ENCODE data around the gene C12orf75.

C12orf75 gene

DNA sequence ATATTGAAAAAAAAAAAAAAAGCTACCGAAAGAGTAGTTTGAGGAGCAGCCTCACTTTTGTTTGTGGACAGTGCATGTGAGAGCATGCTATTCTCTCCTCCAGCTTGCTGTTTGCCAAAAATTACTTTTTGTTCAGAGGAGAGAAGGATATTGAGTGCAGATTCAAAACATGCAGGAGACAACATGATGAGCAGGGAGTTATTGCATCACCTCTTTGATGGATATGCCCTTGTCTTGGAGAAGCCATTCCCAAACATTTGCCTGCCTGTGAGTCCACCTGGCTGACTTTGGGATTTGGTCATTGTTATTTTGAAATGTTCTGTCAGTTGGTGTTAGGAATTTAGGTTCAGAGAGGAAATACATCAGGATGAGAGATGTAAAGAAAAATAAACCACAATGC, 2.4 kb downstream of the C12orf75 start:
- no peak for TF ChIP-seq CTCF (IDR thresholded peaks at IDR 0.05; ENCODE audit: control insufficient read depth, extremely low read depth, insufficient read depth)
- H3K4me3 ChIP-seq (ENCODE audit: low read depth, low read length), result no peak overlapping the region
- no peak for DNase-seq (ENCODE audit: low read depth)

DNA sequence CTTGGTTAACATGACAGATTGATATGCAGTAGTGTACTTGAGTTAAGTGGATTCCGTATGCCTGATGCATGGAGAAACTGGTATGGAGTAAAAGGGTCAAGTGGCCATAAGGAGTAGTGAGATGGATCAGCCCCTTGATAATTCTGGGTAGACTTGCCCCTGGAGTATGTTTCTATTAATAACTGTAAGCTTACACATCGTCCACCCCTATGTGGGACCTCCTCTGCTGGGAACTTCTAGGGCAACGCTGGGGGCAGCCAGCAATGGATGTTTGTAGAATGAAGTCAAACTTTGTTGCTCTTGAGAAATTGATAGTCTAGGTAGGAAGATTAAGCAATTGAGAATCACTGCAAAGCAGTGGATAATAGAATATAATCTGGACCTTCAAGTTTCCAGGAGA, 3.5 kb downstream of the C12orf75 start:
- DNase-seq (ENCODE audit: low read depth), result no peak

DNA sequence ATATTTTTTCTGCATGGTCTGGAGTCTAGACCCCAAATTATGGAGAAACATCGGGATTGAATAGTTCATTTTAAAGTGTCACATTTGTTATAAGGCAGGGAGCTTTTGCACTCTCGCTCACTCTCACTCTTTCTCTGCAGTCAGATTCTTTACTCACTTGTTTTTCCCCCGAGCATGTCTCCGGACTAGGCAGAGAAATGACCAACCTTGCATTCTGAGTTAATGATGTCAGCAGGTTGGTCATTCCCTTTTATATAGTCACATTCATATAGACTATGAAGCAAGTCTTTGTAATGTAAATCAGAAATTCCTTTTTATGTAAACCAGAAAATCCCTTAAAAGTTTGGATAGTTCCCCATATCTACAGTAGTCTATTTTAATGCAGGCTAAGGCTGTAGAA, 4.1 kb downstream of the C12orf75 start:
- no peak for DNase-seq (ENCODE audit: low read depth)
- no peak for TF ChIP-seq CTCF (IDR thresholded peaks at IDR 0.05; ENCODE audit: control insufficient read depth, extremely low read depth, insufficient read depth)
- no peak overlapping the region for H3K4me3 ChIP-seq (ENCODE audit: low read depth, low read length)

More for the DNA sequence above, 3.5 kb downstream of the C12orf75 start:
- no peak for TF ChIP-seq CTCF (IDR thresholded peaks at IDR 0.05; ENCODE audit: control insufficient read depth, extremely low read depth, insufficient read depth)
- H3K4me3 ChIP-seq (ENCODE audit: low read depth, low read length), result no peak overlapping the region

GRCh38 chr12:105335856-105336255, 5.4 kb downstream of the C12orf75 start:
- no peak for TF ChIP-seq CTCF (IDR thresholded peaks at IDR 0.05; ENCODE audit: control insufficient read depth, extremely low read depth, insufficient read depth)
- H3K4me3 ChIP-seq (ENCODE audit: low read depth, low read length), result no peak overlapping the region
- no peak for DNase-seq (ENCODE audit: low read depth)

DNA sequence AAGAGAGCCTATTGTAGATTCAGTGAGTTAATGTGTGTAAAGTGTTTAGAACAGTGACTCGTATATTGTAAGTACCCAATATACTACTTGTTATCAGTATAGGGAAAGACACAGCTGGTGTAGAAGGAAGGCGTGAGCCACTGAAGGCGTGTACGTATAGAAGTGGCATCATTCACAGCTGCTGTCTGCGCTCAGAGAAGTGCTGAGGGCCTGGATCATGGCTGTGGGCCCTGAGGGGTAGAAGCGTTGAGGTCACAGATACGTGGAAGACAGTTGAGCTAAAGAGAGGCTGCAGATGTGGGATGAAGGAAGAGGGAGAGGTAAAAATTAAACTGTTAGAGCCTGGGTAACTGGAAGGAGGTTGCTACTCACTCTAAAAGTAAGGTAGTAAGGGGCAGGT, 5.9 kb downstream of the C12orf75 start:
- H3K4me3 ChIP-seq (ENCODE audit: low read depth, low read length), result no peak overlapping the region
- TF ChIP-seq CTCF (IDR thresholded peaks at IDR 0.05; ENCODE audit: control insufficient read depth, extremely low read depth, insufficient read depth), result no peak
- no peak for DNase-seq (ENCODE audit: low read depth)

GRCh38 chr12:105337391-105337790, 6.9 kb downstream of the C12orf75 start:
- no peak overlapping the region for H3K4me3 ChIP-seq (ENCODE audit: low read depth, low read length)
- DNase-seq (ENCODE audit: low read depth), result no peak
- TF ChIP-seq CTCF (IDR thresholded peaks at IDR 0.05; ENCODE audit: control insufficient read depth, extremely low read depth, insufficient read depth), result no peak

DNA sequence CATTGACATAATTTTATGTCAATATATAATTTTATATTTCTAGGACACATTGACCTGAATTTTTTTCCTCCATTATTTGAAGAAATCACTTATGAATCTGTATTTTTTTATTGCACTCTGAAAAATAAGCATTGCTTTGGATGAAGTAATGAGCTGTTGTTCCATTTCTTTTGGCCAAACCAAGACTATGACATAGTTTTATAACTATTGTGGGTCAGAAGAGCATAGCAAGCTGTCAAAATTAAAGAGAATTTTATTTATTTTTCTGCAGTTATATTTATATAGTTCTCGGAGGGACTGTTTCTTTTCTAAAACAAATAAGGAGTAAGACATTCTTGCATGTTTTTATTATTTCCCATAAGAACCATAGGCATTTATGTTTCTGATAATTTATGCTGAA, 8.5 kb downstream of the C12orf75 start:
- TF ChIP-seq CTCF (IDR thresholded peaks at IDR 0.05; ENCODE audit: control insufficient read depth, extremely low read depth, insufficient read depth), result no peak
- DNase-seq (ENCODE audit: low read depth), result no peak
- no peak overlapping the region for H3K4me3 ChIP-seq (ENCODE audit: low read depth, low read length)
